HepG2 (cell line): ENCODE measurements around the gene CACNA1D. TPM values are rescaled to one million over a fixed set of nuclear protein-coding genes. Genes with fewer than 3 reads are reported as not detected.

Experiments used
- ATF7-NPFF ChIP-seq: sonication (generic); formaldehyde crosslinking; IDR thresholded peaks from 2 replicates; pipeline ENCODE4 v1.8.1; 2023; ENCODE audit warnings: mild to moderate bottlenecking, low read depth, missing genetic modification reagents, moderate library complexity
- DMAP1 ChIP-seq: IDR thresholded peaks from 2 replicates; pipeline ENCODE4 v1.6.1; 2016
- ELF3 ChIP-seq: IDR thresholded peaks from 2 replicates; pipeline ENCODE4 v1.6.1; 2016; ENCODE audit warnings: missing genetic modification reagents, missing compliant biosample characterization
- ESRRA ChIP-seq: sonication (generic); formaldehyde crosslinking; IDR thresholded peaks from 2 replicates; pipeline ENCODE4 v1.5.1; 2020; ENCODE audit warnings: mild to moderate bottlenecking, low read depth, missing genetic modification reagents
- FOXJ3 ChIP-seq: sonication (generic); formaldehyde crosslinking; IDR thresholded peaks from 2 replicates; pipeline ENCODE4 v1.4.0; 2020; ENCODE audit warnings: missing genetic modification reagents, mild to moderate bottlenecking, borderline replicate concordance
- GPN1 ChIP-seq: sonication (generic); formaldehyde crosslinking; IDR thresholded peaks from 2 replicates; pipeline ENCODE4 v1.5.1; 2020; ENCODE audit warnings: missing genetic modification reagents, borderline replicate concordance
- GZF1 ChIP-seq: sonication (generic); formaldehyde crosslinking; IDR thresholded peaks from 2 replicates; pipeline ENCODE4 v1.5.1; 2020; ENCODE audit warnings: mild to moderate bottlenecking, missing genetic modification reagents
- MIER3 ChIP-seq: IDR thresholded peaks from 2 replicates; pipeline ENCODE4 v1.6.1; 2016; ENCODE audit warnings: missing compliant biosample characterization, borderline replicate concordance
- NKX3-1 ChIP-seq: sonication (generic); formaldehyde crosslinking; IDR thresholded peaks from 2 replicates; pipeline ENCODE4 v1.5.0; 2020; ENCODE audit warnings: missing genetic modification reagents
- NONO ChIP-seq, 2 experiments: fragments of 450-650 bp in 1 of 2; sonication (generic) in 1 of 2; formaldehyde crosslinking in 1 of 2; IDR thresholded peaks in 1 of 2; conservative IDR thresholded peaks in 1 of 2; 2 replicates each; pipeline versions ENCODE4 v1.6.1 to v1.8.0; 2017 to 2022; ENCODE audit warnings: mild to moderate bottlenecking in 1 of 2, missing genetic modification reagents in 1 of 2, moderate library complexity in 1 of 2
- TBX2 ChIP-seq: sonication (generic); formaldehyde crosslinking; IDR thresholded peaks from 2 replicates; pipeline ENCODE4 v1.5.0; 2020; ENCODE audit warnings: missing genetic modification reagents, mild to moderate bottlenecking, borderline replicate concordance
- ZNF367 ChIP-seq: sonication (generic); formaldehyde crosslinking; IDR thresholded peaks from 2 replicates; pipeline ENCODE4 v1.4.0; 2020; ENCODE audit warnings: missing genetic modification reagents, borderline replicate concordance
- ZNF766 ChIP-seq: sonication (generic); formaldehyde crosslinking; IDR thresholded peaks from 2 replicates; pipeline ENCODE4 v1.5.0; 2020; ENCODE audit warnings: missing genetic modification reagents, borderline replicate concordance
- polyA plus RNA-seq, 8 experiments: library from polyadenylated mRNA; depleted of rRNA in 3 of 8; stranded (reverse) in 7 of 8; unstranded in 1 of 8; fragments of >200 nt; fragmentation: Illumina TruSeq in 4 of 8; extraction: Trizol in 4 of 8; gene quantifications; 2 replicates each; pipeline versions ENCODE4 v1.2.1 to v1.2.3, GENCODE V29; 2011 to 2016; ENCODE audit warnings: low read depth in 4 of 8, missing spikeins in 1 of 8, mixed read lengths in 1 of 8; ENCODE audit not compliant: insufficient read depth in 1 of 8
- total RNA-seq, 5 experiments: library from RNA; depleted of rRNA; stranded (reverse); fragments of >200 nt; fragmentation: Illumina TruSeq; extraction: Trizol; gene quantifications; 2 replicates each; pipeline ENCODE4 v1.2.3, GENCODE V29; 2016; ENCODE audit warnings: low read depth in 1 of 5
- TF ChIP-seq, protein P1 (sequence below): sonication (generic); formaldehyde crosslinking; IDR thresholded peaks from 2 replicates; pipeline ENCODE4 v1.5.0; 2020; ENCODE audit warnings: missing genetic modification reagents
- TF ChIP-seq, protein P2 (sequence below): sonication (generic); formaldehyde crosslinking; IDR thresholded peaks from 2 replicates; pipeline ENCODE4 v1.5.1; 2020; ENCODE audit warnings: mild to moderate bottlenecking, missing genetic modification reagents
- TF ChIP-seq, protein P3 (sequence below): sonication (generic); formaldehyde crosslinking; IDR thresholded peaks from 2 replicates; pipeline ENCODE4 v1.4.0; 2020; ENCODE audit warnings: mild to moderate bottlenecking, missing genetic modification reagents
- TF ChIP-seq, protein P4 (sequence below): IDR thresholded peaks from 2 replicates; pipeline ENCODE4 v1.6.1; 2016; ENCODE audit warnings: mild to moderate bottlenecking, missing biosample characterization, missing genetic modification reagents
- TF ChIP-seq, protein P5 (sequence below): sonication (generic); formaldehyde crosslinking; IDR thresholded peaks from 2 replicates; pipeline ENCODE4 v1.5.1; 2020; ENCODE audit warnings: mild to moderate bottlenecking, missing genetic modification reagents, moderate library complexity

The CACNA1D gene
- total and polyA plus RNA-seq, 2 of the 13 experiments (the other 11 are each of a cell fraction or from before 2014, with no cell fraction given) = 0.26 to 0.38 TPM

DNA sequence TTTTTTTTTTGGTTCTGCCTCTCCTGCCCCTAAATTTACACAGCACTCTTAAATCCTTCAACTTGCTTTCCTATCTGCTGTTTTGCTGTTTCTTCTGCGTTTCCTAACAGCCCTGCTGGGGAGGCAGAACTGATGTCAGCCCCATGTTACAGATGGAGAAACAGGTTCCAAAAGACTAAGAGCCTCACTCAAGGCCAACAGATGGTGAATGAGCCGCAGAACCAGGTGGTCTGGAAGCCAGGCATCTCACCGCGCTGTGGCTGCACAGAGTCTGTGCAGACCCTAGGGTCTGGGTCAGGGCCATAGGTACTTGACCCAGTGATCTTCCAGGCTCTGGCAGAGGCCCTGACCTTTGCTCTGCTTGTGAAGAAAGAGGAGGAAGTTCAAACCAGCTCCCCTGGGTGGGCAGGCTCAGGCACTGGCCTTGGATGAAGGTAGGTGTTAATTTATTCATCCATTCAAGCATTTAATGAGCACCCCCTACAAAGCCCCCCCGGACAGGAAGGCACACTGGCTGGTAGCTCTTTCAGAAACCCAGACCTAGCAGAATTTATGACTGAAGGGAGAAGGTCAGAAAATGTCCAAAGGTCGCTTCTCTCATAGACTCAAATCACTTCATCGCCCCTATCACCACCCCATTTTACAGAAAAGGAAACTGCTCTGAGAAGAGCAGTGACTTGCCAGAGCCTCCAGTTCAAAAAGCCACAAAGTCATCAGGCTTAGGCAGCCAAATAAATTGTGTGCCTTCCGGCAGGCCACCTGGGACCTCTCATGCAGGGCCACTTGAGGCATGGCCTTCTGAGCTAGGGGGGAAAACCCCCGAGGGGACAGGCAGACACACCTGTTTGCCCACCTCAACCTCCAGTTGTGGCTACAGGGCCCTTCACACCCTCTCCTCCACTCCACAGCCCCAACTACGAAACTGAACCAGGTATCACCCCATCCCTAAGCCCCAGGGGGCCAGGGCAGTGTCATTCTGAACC, 349.1 kb downstream of the CACNA1D start (continued):
- TF ChIP-seq MIER3 (0 out of 2 replicates have a peak, but pooled peaks have one; percentile 14), ESRRA (peak; percentile 77), ZNF367 (CRISPR knock-in tag) (0 out of 2 replicates have a peak, but pooled peaks have one; percentile 15), ZNF766 (CRISPR knock-in tag) (0 out of 2 replicates have a peak, but pooled peaks have one; percentile 19), GPN1 (CRISPR knock-in tag) (no peak), GZF1 (no peak), ATF7-NPFF (CRISPR knock-in tag) (0 out of 2 replicates have a peak, but pooled peaks have one; percentile 14), ELF3 (CRISPR knock-in tag) (peak; percentile 73; the same call in 1 of the 2 replicates), NKX3-1 (CRISPR knock-in tag) (0 out of 2 replicates have a peak, but pooled peaks have one; percentile 18), NONO (IDR thresholded peaks at IDR 0.05) (no peak), NONO (CRISPR knock-in tag; conservative IDR thresholded peaks at IDR 0.05) (peak; percentile 30), DMAP1 (CRISPR knock-in tag) (peak; percentile 20; the same call in 1 of the 2 replicates), FOXJ3 (peak; percentile 33; the same call in 1 of the 2 replicates), TBX2 (CRISPR knock-in tag) (peak; percentile 98)
- TF ChIP-seq, protein P1, sequence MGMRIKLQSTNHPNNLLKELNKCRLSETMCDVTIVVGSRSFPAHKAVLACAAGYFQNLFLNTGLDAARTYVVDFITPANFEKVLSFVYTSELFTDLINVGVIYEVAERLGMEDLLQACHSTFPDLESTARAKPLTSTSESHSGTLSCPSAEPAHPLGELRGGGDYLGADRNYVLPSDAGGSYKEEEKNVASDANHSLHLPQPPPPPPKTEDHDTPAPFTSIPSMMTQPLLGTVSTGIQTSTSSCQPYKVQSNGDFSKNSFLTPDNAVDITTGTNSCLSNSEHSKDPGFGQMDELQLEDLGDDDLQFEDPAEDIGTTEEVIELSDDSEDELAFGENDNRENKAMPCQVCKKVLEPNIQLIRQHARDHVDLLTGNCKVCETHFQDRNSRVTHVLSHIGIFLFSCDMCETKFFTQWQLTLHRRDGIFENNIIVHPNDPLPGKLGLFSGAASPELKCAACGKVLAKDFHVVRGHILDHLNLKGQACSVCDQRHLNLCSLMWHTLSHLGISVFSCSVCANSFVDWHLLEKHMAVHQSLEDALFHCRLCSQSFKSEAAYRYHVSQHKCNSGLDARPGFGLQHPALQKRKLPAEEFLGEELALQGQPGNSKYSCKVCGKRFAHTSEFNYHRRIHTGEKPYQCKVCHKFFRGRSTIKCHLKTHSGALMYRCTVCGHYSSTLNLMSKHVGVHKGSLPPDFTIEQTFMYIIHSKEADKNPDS (CRISPR knock-in tag) = peak; percentile 61; the same call in 1 of the 2 replicates
- TF ChIP-seq, protein P2, sequence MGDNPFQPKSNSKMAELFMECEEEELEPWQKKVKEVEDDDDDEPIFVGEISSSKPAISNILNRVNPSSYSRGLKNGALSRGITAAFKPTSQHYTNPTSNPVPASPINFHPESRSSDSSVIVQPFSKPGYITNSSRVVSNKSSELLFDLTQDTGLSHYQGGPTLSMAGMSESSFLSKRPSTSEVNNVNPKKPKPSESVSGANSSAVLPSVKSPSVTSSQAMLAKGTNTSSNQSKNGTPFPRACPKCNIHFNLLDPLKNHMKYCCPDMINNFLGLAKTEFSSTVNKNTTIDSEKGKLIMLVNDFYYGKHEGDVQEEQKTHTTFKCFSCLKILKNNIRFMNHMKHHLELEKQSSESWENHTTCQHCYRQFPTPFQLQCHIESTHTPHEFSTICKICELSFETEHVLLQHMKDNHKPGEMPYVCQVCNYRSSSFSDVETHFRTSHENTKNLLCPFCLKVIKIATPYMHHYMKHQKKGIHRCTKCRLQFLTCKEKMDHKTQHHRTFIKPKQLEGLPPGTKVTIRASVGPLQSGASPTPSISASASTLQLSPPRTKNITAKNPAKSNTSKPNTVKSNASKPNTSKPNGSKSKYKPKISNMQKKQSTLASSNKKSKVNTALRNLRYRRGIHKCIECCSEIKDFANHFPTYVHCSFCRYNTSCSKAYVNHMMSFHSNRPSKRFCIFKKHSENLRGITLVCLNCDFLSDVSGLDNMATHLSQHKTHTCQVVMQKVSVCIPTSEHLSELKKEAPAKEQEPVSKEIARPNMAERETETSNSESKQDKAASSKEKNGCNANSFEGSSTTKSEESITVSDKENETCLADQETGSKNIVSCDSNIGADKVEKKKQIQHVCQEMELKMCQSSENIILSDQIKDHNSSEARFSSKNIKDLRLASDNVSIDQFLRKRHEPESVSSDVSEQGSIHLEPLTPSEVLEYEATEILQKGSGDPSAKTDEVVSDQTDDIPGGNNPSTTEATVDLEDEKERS (CRISPR knock-in tag) = no peak
- TF ChIP-seq, protein P3, sequence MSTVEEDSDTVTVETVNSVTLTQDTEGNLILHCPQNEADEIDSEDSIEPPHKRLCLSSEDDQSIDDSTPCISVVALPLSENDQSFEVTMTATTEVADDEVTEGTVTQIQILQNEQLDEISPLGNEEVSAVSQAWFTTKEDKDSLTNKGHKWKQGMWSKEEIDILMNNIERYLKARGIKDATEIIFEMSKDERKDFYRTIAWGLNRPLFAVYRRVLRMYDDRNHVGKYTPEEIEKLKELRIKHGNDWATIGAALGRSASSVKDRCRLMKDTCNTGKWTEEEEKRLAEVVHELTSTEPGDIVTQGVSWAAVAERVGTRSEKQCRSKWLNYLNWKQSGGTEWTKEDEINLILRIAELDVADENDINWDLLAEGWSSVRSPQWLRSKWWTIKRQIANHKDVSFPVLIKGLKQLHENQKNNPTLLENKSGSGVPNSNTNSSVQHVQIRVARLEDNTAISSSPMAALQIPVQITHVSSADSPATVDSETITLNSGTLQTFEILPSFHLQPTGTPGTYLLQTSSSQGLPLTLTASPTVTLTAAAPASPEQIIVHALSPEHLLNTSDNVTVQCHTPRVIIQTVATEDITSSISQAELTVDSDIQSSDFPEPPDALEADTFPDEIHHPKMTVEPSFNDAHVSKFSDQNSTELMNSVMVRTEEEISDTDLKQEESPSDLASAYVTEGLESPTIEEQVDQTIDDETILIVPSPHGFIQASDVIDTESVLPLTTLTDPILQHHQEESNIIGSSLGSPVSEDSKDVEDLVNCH (CRISPR knock-in tag) = no peak
- TF ChIP-seq, protein P4, sequence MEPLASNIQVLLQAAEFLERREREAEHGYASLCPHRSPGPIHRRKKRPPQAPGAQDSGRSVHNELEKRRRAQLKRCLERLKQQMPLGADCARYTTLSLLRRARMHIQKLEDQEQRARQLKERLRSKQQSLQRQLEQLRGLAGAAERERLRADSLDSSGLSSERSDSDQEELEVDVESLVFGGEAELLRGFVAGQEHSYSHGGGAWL (CRISPR knock-in tag) = no peak
- TF ChIP-seq, protein P5, sequence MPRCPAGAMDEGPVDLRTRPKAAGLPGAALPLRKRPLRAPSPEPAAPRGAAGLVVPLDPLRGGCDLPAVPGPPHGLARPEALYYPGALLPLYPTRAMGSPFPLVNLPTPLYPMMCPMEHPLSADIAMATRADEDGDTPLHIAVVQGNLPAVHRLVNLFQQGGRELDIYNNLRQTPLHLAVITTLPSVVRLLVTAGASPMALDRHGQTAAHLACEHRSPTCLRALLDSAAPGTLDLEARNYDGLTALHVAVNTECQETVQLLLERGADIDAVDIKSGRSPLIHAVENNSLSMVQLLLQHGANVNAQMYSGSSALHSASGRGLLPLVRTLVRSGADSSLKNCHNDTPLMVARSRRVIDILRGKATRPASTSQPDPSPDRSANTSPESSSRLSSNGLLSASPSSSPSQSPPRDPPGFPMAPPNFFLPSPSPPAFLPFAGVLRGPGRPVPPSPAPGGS = 0 out of 2 replicates have a peak, but pooled peaks have one; percentile 1
